Upper lobe of right lung (tissue), 1 donor: Measurements from ENCODE around the gene EXOC6. TPM values are rescaled to one million over a fixed set of nuclear protein-coding genes. Genes with fewer than 3 reads are reported as not detected.

Source experiments
- ATAC-seq: fragments of 200-7000 bp; cut with Tn5 transposase; one replicate; pipeline ENCODE4 v1.9.1; 2020; ENCODE audit warnings: mild to moderate bottlenecking, moderate library complexity
- DNase-seq: peaks from one replicate; pipeline ENCODE4 v3.0.0-alpha.2; 2020
- H3K27ac ChIP-seq: fragments of 200-600 bp; one replicate; pipeline ENCODE4 v1.8.0; 2022
- H3K27me3 ChIP-seq: fragments of 200-600 bp; one replicate; pipeline ENCODE4 v1.8.0; 2022; ENCODE audit warnings: mild to moderate bottlenecking
- H3K36me3 ChIP-seq: fragments of 200-600 bp; one replicate; pipeline ENCODE4 v1.8.0; 2022
- H3K4me1 ChIP-seq: fragments of 200-600 bp; one replicate; pipeline ENCODE4 v1.8.0; 2022
- H3K4me3 ChIP-seq: fragments of 200-600 bp; one replicate; pipeline ENCODE4 v1.8.0; 2022; ENCODE audit warnings: mild to moderate bottlenecking
- H3K9me3 ChIP-seq: fragments of 200-600 bp; one replicate; pipeline ENCODE4 v1.8.0; 2022
- intact Hi-C: fragments of 100-400 bp; cut with DNase I; formaldehyde crosslinking; loops from one replicate; pipeline ENCODE4 v1.11.0; 2022
- total RNA-seq: library from RNA; stranded (reverse); fragmentation: NEBNext Ultra II Directional; extraction: Animal tissue kit (Norgen Biotek cat#: 25700); gene quantifications from one replicate; pipeline ENCODE4 v1.2.1, GENCODE V29; 2021
- TF ChIP-seq, protein P1 (sequence below): fragments of 200-600 bp; IDR thresholded peaks from one replicate; pipeline ENCODE4 v1.8.0; 2022; ENCODE audit warnings: antibody characterized with exemption
- donor health status: DM: no; HTN: yes; CAD: no; lungs with severe emphysema.

Gene EXOC6
- total RNA-seq, 1 donor from 2014 or later, result 24.9 TPM

GRCh38 chr10:93058139-93058538 lies 209.8 kb downstream of the EXOC6 start:
- Histone ChIP-seq H3K4me1 (peaks cover 15% of the 10 kb centered on the region), H3K27me3 (peaks cover 25% of the 10 kb centered on the region), H3K4me3 (no peak overlapping the region), H3K9me3 (no peaks in the 10 kb centered on the region), H3K27ac (no peak overlapping the region), H3K36me3 (peaks cover 7% of the 10 kb centered on the region)
- intact Hi-C loops, result no loop called here
- ATAC-seq (no peak), DNase-seq (no peak)
- TF ChIP-seq, protein P1, sequence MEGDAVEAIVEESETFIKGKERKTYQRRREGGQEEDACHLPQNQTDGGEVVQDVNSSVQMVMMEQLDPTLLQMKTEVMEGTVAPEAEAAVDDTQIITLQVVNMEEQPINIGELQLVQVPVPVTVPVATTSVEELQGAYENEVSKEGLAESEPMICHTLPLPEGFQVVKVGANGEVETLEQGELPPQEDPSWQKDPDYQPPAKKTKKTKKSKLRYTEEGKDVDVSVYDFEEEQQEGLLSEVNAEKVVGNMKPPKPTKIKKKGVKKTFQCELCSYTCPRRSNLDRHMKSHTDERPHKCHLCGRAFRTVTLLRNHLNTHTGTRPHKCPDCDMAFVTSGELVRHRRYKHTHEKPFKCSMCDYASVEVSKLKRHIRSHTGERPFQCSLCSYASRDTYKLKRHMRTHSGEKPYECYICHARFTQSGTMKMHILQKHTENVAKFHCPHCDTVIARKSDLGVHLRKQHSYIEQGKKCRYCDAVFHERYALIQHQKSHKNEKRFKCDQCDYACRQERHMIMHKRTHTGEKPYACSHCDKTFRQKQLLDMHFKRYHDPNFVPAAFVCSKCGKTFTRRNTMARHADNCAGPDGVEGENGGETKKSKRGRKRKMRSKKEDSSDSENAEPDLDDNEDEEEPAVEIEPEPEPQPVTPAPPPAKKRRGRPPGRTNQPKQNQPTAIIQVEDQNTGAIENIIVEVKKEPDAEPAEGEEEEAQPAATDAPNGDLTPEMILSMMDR, result no peak

GRCh38 chr10:93059975-93060886 lies 211.9 kb downstream of the EXOC6 start, which contains the start of gene CYP26C1:
TSS of gene CYP26C1 (plus strand) at chr10:93060798. CDS start at chr10:93061264, 466 bp downstream.
- intact Hi-C loops, result no loop called here
- no peak for ATAC-seq

DNA sequence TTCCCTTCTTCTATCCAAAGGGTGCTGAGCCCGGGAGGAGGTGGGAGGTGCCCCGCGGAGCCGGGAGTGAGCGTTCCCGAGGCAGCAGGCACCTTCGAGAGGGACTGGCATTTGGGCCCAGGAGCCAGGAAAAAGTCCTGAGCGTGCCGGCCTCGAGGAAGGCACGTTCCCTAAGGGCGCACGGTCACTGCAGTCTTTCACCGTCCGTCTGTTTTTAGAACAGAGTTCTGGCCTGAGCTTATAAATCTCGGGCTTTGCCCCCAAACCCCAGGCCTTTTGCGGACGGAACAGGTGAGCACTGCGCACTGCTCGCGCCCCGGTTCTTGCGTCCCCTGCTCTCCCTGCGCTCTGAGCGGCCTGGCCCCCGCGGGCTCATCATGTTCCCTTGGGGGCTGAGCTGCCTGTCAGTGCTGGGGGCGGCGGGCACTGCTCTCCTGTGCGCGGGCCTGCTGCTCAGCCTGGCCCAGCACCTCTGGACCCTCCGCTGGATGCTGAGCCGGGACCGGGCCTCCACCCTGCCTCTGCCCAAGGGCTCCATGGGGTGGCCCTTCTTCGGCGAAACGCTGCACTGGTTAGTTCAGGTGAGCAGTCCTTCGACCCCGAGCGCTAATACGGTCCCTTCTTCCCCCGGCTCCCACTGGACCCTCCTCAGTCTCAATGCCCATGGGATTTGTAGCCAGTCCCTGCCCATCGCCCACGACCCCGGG lies 212.7 kb downstream of the EXOC6 start:
- H3K4me3 ChIP-seq, result no peak overlapping the region
- DNase-seq, result no peak
- H3K27ac ChIP-seq, result no peak overlapping the region
- H3K27me3 ChIP-seq, result peaks cover 51% of the 10 kb centered on the region
- peak; percentile 11 for ATAC-seq
- TF ChIP-seq, protein P1, result no peak
- H3K9me3 ChIP-seq, result no peaks in the 10 kb centered on the region
- H3K4me1 ChIP-seq, result peaks cover 15% of the 10 kb centered on the region
- peaks cover 7% of the 10 kb centered on the region for H3K36me3 ChIP-seq
- intact Hi-C loops, result no loop called here

More at GRCh38 chr10:93059975-93060886, 211.9 kb downstream of the EXOC6 start, which contains the start of gene CYP26C1:
- peaks cover 42% of the 10 kb centered on the region for H3K27me3 ChIP-seq
- H3K4me1 ChIP-seq, result peaks cover 15% of the 10 kb centered on the region
- DNase-seq, result no peak
- H3K9me3 ChIP-seq, result no peaks in the 10 kb centered on the region
- peaks cover 7% of the 10 kb centered on the region for H3K36me3 ChIP-seq
- TF ChIP-seq, protein P1, result no peak
- H3K27ac ChIP-seq, result no peak within 1 kb of the TSS
- no peak within 1 kb of the TSS for H3K4me3 ChIP-seq

- DNase-seq, result no peak
- Histone ChIP-seq H3K27me3 (peaks cover 58% of the 10 kb centered on the region), H3K27ac (no peak overlapping the region), H3K9me3 (no peaks in the 10 kb centered on the region), H3K4me1 (peaks cover 15% of the 10 kb centered on the region), H3K36me3 (peaks cover 7% of the 10 kb centered on the region), H3K4me3 (peak overlapping the region; percentile 23)
- TF ChIP-seq, protein P1, result no peak
- intact Hi-C loops, result no loop called here
- ATAC-seq, result no peak
Measured at GRCh38 chr10:93061594-93062513, 213.5 kb downstream of the EXOC6 start.
